ENCODE data around the gene GSE1.

GRCh38 chr16:85637061-85637807, 24.1 kb downstream of the GSE1 start:
- TF ChIP-seq CTCF (conservative IDR thresholded peaks at IDR 0.05 in 1 of 2, IDR thresholded peaks at IDR 0.05 in 1 of 2; ENCODE audit: extremely low read depth in 1 of 2, insufficient read depth in 1 of 2, low read depth in 1 of 2, low read length in 2 of 2), result no peak
- TF ChIP-seq EZH2 (IDR thresholded peaks at IDR 0.05; ENCODE audit: borderline replicate concordance, low read length), result no peak

Data from mammary epithelial cell (primary cell).